HepG2 (cell line): ENCODE data around the gene WTAP.

Experiments
- EZH2 ChIP-seq: conservative IDR thresholded peaks from 2 replicates; pipeline ENCODE4 v1.6.1; 2012; ENCODE audit warnings: mild to moderate bottlenecking, low read depth, low read length, moderate library complexity
- ZFX ChIP-seq: sonication (generic); formaldehyde crosslinking; IDR thresholded peaks from 2 replicates; pipeline ENCODE4 v1.4.0; 2020; ENCODE audit warnings: mild to moderate bottlenecking, low read depth, missing genetic modification reagents, moderate library complexity
- ZNF124 ChIP-seq: sonication (generic); formaldehyde crosslinking; IDR thresholded peaks from 2 replicates; pipeline ENCODE4 v1.4.0; 2020; ENCODE audit warnings: missing genetic modification reagents
- ZNF530 ChIP-seq: sonication (generic); formaldehyde crosslinking; IDR thresholded peaks from 2 replicates; pipeline ENCODE4 v1.5.0; 2020; ENCODE audit warnings: low read depth, mild to moderate bottlenecking, missing genetic modification reagents
- TF ChIP-seq, protein P1 (sequence below): sonication (generic); formaldehyde crosslinking; IDR thresholded peaks from 2 replicates; pipeline ENCODE4 v1.5.0; 2020; ENCODE audit warnings: missing genetic modification reagents

DNA sequence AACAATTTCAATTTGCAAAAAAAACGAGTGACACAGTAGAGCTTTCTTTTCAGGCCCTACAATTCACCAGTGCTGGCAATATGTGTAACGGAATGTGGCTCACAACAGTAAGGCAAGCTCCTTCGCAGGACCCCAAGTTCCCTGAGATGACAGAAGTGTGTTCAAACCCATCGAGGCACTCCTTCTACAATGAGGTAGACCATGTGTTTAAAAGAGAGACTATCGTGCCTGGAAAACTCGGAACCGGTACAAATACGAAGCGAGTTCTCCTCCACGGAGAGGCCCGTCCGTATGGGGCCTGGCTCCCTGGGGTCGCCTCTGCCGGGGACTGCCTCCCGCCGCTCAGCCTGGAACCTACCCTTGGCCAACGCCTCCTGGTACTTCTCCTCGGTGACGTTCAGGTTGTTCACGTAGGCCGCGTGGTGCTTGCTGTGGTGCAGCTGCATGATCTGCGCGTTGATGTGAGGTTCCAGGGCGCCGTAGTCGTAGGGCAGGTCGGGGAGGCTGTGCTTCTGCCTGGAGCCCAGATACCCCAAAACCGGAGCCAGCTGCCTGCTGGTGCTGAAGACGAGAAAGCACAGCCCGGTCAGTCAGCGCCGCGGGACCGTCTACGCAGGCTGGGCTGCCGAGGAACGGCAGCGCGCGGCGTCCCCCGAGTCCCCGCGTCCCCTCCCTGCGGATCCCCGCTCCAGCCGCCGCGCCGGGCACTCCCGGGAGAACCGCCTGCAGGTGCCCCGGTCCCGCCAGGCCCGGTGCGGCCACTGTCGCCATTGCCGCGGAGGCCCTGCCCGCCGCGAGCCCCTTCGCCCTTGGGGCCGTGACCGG is 34.8 kb upstream of the WTAP start:
- TF ChIP-seq ZFX (CRISPR knock-in tag), result peak; percentile 74; the same call in 1 of the 2 replicates
- TF ChIP-seq EZH2, result no peak
- no peak for TF ChIP-seq ZNF530
- TF ChIP-seq, protein P1, sequence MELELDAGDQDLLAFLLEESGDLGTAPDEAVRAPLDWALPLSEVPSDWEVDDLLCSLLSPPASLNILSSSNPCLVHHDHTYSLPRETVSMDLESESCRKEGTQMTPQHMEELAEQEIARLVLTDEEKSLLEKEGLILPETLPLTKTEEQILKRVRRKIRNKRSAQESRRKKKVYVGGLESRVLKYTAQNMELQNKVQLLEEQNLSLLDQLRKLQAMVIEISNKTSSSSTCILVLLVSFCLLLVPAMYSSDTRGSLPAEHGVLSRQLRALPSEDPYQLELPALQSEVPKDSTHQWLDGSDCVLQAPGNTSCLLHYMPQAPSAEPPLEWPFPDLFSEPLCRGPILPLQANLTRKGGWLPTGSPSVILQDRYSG (CRISPR knock-in tag), result peak; percentile 28; the same call in 1 of the 2 replicates
- no peak for TF ChIP-seq ZNF124 (CRISPR knock-in tag)
